Measurements from ENCODE around the gene ALX3. TPM values are rescaled to one million over a fixed set of nuclear protein-coding genes. Genes with fewer than 3 reads are reported as not detected.

Gene ALX3
- total RNA-seq, 6 experiments from 2014 or later: not detected

DNA sequence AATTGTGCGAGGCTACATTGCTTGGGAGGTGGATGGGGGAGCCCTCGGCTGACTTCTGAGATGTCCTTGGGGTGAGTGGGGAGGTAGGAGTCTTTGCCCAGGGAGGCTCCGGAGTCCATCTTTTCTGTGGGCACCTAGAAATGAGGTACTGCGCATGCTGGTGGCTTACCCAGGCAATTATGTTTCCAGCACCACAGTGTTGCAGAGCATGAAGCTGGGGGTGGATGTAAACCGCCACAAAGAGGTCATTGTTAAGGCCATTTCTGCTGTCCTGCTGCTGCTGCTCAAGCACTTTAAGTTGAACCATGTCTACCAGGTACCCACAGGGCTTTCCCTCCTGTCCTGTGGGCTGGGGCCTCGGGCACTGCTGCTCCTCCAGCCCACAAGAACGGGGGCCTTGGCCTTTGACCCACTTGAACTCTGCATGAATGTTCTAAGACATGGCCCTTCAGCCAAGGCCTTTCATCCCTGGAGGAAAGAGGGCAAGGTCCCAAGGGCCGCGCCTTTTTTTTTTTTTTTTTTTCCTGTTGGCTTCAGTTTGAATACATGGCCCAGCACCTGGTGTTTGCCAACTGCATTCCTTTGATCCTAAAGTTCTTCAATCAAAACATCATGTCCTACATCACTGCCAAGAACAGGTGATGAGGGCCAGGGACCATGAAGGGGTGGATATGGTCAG is 21.4 kb downstream of the ALX3 start:
- TF ChIP-seq POLR2A (IDR thresholded peaks at IDR 0.05): no peak
- TF ChIP-seq, protein P1, sequence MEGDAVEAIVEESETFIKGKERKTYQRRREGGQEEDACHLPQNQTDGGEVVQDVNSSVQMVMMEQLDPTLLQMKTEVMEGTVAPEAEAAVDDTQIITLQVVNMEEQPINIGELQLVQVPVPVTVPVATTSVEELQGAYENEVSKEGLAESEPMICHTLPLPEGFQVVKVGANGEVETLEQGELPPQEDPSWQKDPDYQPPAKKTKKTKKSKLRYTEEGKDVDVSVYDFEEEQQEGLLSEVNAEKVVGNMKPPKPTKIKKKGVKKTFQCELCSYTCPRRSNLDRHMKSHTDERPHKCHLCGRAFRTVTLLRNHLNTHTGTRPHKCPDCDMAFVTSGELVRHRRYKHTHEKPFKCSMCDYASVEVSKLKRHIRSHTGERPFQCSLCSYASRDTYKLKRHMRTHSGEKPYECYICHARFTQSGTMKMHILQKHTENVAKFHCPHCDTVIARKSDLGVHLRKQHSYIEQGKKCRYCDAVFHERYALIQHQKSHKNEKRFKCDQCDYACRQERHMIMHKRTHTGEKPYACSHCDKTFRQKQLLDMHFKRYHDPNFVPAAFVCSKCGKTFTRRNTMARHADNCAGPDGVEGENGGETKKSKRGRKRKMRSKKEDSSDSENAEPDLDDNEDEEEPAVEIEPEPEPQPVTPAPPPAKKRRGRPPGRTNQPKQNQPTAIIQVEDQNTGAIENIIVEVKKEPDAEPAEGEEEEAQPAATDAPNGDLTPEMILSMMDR (IDR thresholded peaks at IDR 0.05): no peak
- WGBS (ENCODE audit: insufficient coverage, low coverage, low lambda C conversion rate, missing lambda C conversion rate): 78% methylated on average over 5 of the region's 9 CpGs
- ATAC-seq (peak in 1 of 4 donors; percentile 13), DNase-seq (no peak)
- intact Hi-C loops (cut with DNase I): no loop called here
- peaks cover 7 to 69% (median 32%) of the 10 kb centered on the region in 4 donors for H3K36me3 ChIP-seq
- H3K4me3 ChIP-seq: no peak overlapping the region
- peaks cover 0 to 18% (median 0%) of the 10 kb centered on the region in 4 donors for H3K4me1 ChIP-seq
- no peaks in the 10 kb centered on the region for H3K9me3 ChIP-seq
- no peak overlapping the region for H3K27ac ChIP-seq
- no peaks in the 10 kb centered on the region for H3K27me3 ChIP-seq

DNA sequence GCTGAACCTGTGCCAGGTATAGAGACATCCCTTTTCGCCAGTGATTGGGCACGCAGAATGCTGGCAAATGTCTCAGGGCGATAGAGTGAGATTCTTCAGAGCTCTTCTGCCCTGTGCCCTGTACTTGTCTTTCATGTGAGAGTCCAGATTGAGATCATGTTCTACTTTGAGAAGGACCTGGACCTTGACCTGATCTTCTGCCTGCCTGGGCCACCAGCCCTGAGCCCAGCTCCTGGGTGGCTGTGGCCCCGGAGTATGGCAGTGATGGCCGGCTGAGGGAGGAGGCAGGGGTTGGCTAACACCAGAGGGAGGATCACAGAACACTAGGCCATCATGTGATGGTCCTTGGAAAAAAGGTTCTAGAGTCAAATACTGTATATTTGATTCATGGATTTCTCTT is 22.2 kb downstream of the ALX3 start:
- Histone ChIP-seq H3K9me3 (no peaks in the 10 kb centered on the region), H3K36me3 (peaks cover 10 to 73% (median 35%) of the 10 kb centered on the region in 4 donors), H3K4me1 (peaks cover 0 to 18% (median 0%) of the 10 kb centered on the region in 4 donors), H3K27ac (no peak overlapping the region), H3K27me3 (no peaks in the 10 kb centered on the region), H3K4me3 (no peak overlapping the region)
- 59% methylated on average over 5 of the region's 5 CpGs for WGBS (ENCODE audit: insufficient coverage, low coverage, low lambda C conversion rate, missing lambda C conversion rate)
- intact Hi-C loops (cut with DNase I): no loop called here
- ATAC-seq: peak; percentile 33 to 76 (median 54)
- TF ChIP-seq POLR2A (IDR thresholded peaks at IDR 0.05): no peak
- TF ChIP-seq, protein P1 (IDR thresholded peaks at IDR 0.05): no peak
- peak in 1 of 3 donors; percentile 46 for DNase-seq

DNA sequence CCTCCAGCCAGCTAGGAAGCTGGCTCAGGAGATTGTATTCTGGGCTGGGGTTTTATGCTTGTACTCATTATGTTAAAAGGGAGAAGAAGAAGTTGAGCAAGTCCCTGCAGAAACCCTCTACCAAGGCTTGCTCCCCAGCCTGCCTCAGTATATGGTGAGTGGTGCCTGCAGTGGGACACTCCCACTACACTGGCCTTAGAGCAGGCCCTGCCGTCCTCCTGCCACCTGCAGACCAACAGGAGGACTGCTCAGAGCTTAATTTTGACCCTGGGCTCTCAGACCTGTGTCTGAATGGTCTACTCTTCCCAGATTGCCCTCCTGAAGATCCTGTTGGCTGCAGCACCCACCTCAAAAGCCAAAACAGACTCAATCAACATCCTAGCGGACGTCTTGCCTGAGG is 23.0 kb downstream of the ALX3 start:
- Histone ChIP-seq H3K27ac (no peak overlapping the region), H3K4me1 (peaks cover 0 to 18% (median 0%) of the 10 kb centered on the region in 4 donors), H3K4me3 (no peak overlapping the region), H3K27me3 (no peaks in the 10 kb centered on the region), H3K36me3 (peaks cover 10 to 78% (median 39%) of the 10 kb centered on the region in 4 donors), H3K9me3 (no peaks in the 10 kb centered on the region)
- TF ChIP-seq, protein P1 (IDR thresholded peaks at IDR 0.05): peak in 1 of 4 donors; percentile 17
- no peak for TF ChIP-seq POLR2A (IDR thresholded peaks at IDR 0.05)
- ATAC-seq (peak in 3 of 4 donors; percentile 23 to 50 (median 48)), DNase-seq (no peak)
- 72% methylated on average over 3 of the region's 3 CpGs for WGBS (ENCODE audit: insufficient coverage, low coverage, low lambda C conversion rate, missing lambda C conversion rate)
- intact Hi-C loops (cut with DNase I): no loop called here

DNA sequence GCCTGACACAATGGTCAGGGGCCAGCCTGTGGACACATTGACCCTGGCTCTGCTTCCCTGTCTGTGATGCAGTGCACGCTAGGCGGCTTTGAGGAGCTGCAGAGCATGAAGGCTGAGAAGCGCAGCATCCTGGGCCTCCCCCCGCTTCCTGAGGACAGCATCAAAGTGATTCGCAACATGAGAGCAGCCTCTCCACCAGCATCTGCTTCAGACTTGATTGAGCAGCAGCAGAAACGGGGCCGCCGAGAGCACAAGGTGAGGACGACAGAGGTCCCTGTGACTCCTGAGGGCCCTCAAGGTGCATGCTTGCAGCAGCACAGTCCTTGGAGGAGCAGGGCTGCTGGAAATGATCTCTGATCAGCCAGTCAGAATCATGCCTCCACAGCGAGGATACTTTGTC is 27.5 kb downstream of the ALX3 start:
- TF ChIP-seq, protein P1 (IDR thresholded peaks at IDR 0.05): no peak
- no peak for TF ChIP-seq POLR2A (IDR thresholded peaks at IDR 0.05)
- Histone ChIP-seq H3K4me3 (no peak overlapping the region), H3K4me1 (peaks cover 0 to 5% (median 0%) of the 10 kb centered on the region in 4 donors), H3K27me3 (no peaks in the 10 kb centered on the region), H3K27ac (no peak overlapping the region), H3K36me3 (peaks cover 12 to 91% (median 45%) of the 10 kb centered on the region in 4 donors), H3K9me3 (no peaks in the 10 kb centered on the region)
- no peak for ATAC-seq
- WGBS (ENCODE audit: insufficient coverage, low coverage, low lambda C conversion rate, missing lambda C conversion rate): 89% methylated on average over 6 of the region's 10 CpGs
- intact Hi-C loops (cut with DNase I): no loop called here
- DNase-seq: peak in 1 of 3 donors; percentile 30

All from right lobe of liver (tissue), 6 donors.